Esophagus squamous epithelium (tissue), 5 donors: ENCODE results near the gene FOSB. TPM values are rescaled to one million over a fixed set of nuclear protein-coding genes. Genes with fewer than 3 reads are reported as not detected.

Experiments
- DNase-seq: peaks from one replicate; lab custom pipeline; 2025; lab: John Stamatoyannopoulos, UW
- H3K27ac ChIP-seq, 4 donors: fragments of 200-600 bp; sonication (generic); one replicate each; pipeline ENCODE4 v1.5.1; 2016 to 2019; ENCODE audit warnings: mild to moderate bottlenecking in 1 of 4
- H3K27me3 ChIP-seq, 4 donors: fragments of 200-600 bp; sonication (generic); 1 replicate in 3 of 4; 2 replicates in 1 of 4; pipeline versions ENCODE4 v1.5.1 to v1.6.0; 2017 to 2021; ENCODE audit warnings: antibody characterized with exemption in 1 of 4
- H3K36me3 ChIP-seq, 3 donors: fragments of 200-600 bp; sonication (generic); one replicate each; pipeline ENCODE4 v1.5.1; 2016 to 2019
- H3K4me1 ChIP-seq, 3 donors: fragments of 200-600 bp; sonication (generic); one replicate each; pipeline ENCODE4 v1.5.1; 2017 to 2019
- H3K4me3 ChIP-seq, 4 donors: fragments of 200-600 bp; sonication (generic); 1 replicate in 3 of 4; 2 replicates in 1 of 4; pipeline ENCODE4 v1.5.1; 2016 to 2019; ENCODE audit warnings: mild to moderate bottlenecking in 2 of 4, moderate library complexity in 1 of 4
- H3K9me3 ChIP-seq, 3 donors: fragments of 200-600 bp; sonication (generic); one replicate each; pipeline ENCODE4 v1.5.1; 2016 to 2019
- CTCF ChIP-seq, 6 experiments: fragments of 450-650 bp in 4 of 6; fragments of 200-600 bp in 2 of 6; sonication (generic) in 2 of 6; IDR thresholded peaks; one replicate each; pipeline ENCODE4 v1.5.1; 2016 to 2019; ENCODE audit warnings: antibody characterized with exemption in 6 of 6, mild to moderate bottlenecking in 4 of 6, moderate library complexity in 4 of 6
- POLR2A ChIP-seq, 4 donors: fragments of 450-650 bp; IDR thresholded peaks; one replicate each; pipeline ENCODE4 v1.6.1; 2017; ENCODE audit warnings: antibody characterized with exemption in 4 of 4, mild to moderate bottlenecking in 4 of 4, moderate library complexity in 3 of 4
- WGBS, 2 donors: methylation state at CpG; one replicate each; pipeline ENCODE4 v1.1.5; 2018; 5-methylcytosine and 5-hydroxymethylcytosine counted together
- intact Hi-C: fragments of 100-400 bp; cut with DNase I; formaldehyde crosslinking; loops from one replicate; pipeline ENCODE4 v1.15.0; 2022
- total RNA-seq, 4 donors: library from RNA; depleted of rRNA; stranded (reverse); fragments of >200 nt; gene quantifications; one replicate each; pipeline ENCODE4 v1.1.0, GENCODE V29; 2016
- donor health status: DM: yes; HTN: yes; CAD: no.

Gene FOSB
- total RNA-seq, 4 donors from 2014 or later: 1.7 to 4.6 (median 2.5) TPM

GRCh38 chr19:45442778-45443461 lies 24.9 kb upstream of the FOSB start:
- WGBS, 2 donors: 21 to 23% methylated on average over 4 to 8 of the region's 15 CpGs
- no peak for DNase-seq
- H3K4me1 ChIP-seq: peaks cover 24 to 75% (median 40%) of the 10 kb centered on the region in 3 donors
- peak overlapping the region; percentile 32 to 69 (median 48) for H3K4me3 ChIP-seq
- intact Hi-C loops: no loop called here
- H3K27ac ChIP-seq: peak overlapping the region; percentile 88 to 97 (median 93)
- TF ChIP-seq CTCF (IDR thresholded peaks at IDR 0.05): no peak
- TF ChIP-seq POLR2A (IDR thresholded peaks at IDR 0.05): no peak
- H3K27me3 ChIP-seq: no peaks in the 10 kb centered on the region
- H3K9me3 ChIP-seq: no peaks in the 10 kb centered on the region
- H3K36me3 ChIP-seq: no peaks in the 10 kb centered on the region

- H3K4me1 ChIP-seq: peaks cover 29 to 83% (median 47%) of the 10 kb centered on the region in 3 donors
- TF ChIP-seq POLR2A (IDR thresholded peaks at IDR 0.05) (peak in 3 of 4 donors; percentile 66 to 77 (median 67)), CTCF (IDR thresholded peaks at IDR 0.05) (no peak)
- no peaks in the 10 kb centered on the region for H3K36me3 ChIP-seq
- H3K4me3 ChIP-seq: peak overlapping the region; percentile 32 to 69 (median 48)
- intact Hi-C loops: no loop called here
- no peaks in the 10 kb centered on the region for H3K9me3 ChIP-seq
- no peaks in the 10 kb centered on the region for H3K27me3 ChIP-seq
- peak overlapping the region; percentile 88 to 97 (median 93) for H3K27ac ChIP-seq
- no peak for DNase-seq
- 1% methylated on average over 18 to 31 of the region's 49 CpGs for WGBS, 2 donors
Measured at GRCh38 chr19:45443462-45444317, 24.1 kb upstream of the FOSB start.

- peaks cover 29 to 86% (median 52%) of the 10 kb centered on the region in 3 donors for H3K4me1 ChIP-seq
- no peaks in the 10 kb centered on the region for H3K9me3 ChIP-seq
- peak overlapping the region; percentile 88 to 97 (median 93) for H3K27ac ChIP-seq
- no peak for TF ChIP-seq CTCF (IDR thresholded peaks at IDR 0.05)
- TF ChIP-seq POLR2A (IDR thresholded peaks at IDR 0.05): peak in 1 of 4 donors; percentile 56
- DNase-seq: peak; percentile 36
- H3K4me3 ChIP-seq: peak overlapping the region; percentile 32 to 69 (median 48)
- 13 to 25% methylated on average over 16 to 22 of the region's 47 CpGs for WGBS, 2 donors
- no peaks in the 10 kb centered on the region for H3K27me3 ChIP-seq
- H3K36me3 ChIP-seq: no peaks in the 10 kb centered on the region
- intact Hi-C loops: no loop called here
Measured at GRCh38 chr19:45444318-45445041, 23.3 kb upstream of the FOSB start.

GRCh38 chr19:45445139-45445538 lies 22.7 kb upstream of the FOSB start:
- Histone ChIP-seq H3K27me3 (no peaks in the 10 kb centered on the region), H3K27ac (peak overlapping the region; percentile 88 to 97 (median 93)), H3K4me1 (peaks cover 29 to 88% (median 58%) of the 10 kb centered on the region in 3 donors), H3K9me3 (no peaks in the 10 kb centered on the region), H3K4me3 (no peak overlapping the region), H3K36me3 (no peaks in the 10 kb centered on the region)
- whole genome bisulfite sequencing, 2 donors: 53 to 100% methylated on average over 1 to 4 of the region's 4 CpGs
- intact Hi-C loops: no loop called here
- no peak for DNase-seq
- TF ChIP-seq CTCF (IDR thresholded peaks at IDR 0.05) (no peak), POLR2A (IDR thresholded peaks at IDR 0.05) (no peak)
